ENCODE data around the gene TMF1. TPM values are rescaled to one million over a fixed set of nuclear protein-coding genes. Genes with fewer than 3 reads are reported as not detected.
A peak's percentile ranks its signal among the peaks of the same experiment; 100 is the strongest.

The TMF1 gene
- total RNA-seq, 1 donor from 2014 or later = 24.4 TPM

DNA sequence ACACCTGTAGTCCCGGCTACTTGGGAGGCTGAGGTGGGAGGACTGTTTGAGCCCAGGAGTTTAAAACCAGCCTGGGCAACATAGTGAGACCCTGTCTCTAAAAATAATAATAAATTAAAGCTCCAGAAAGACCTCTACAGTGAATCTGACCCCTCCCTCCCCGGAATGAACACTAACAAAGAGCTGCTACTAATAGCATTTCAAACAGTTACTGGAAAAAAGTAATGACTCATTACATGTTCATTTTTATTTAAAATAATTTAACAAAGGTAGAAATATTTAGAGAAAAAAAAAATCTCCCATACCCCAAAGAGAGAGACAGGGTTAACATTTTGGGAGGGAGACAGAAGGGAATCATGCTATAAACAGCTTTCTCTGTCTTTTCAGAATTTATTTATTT lies 30.2 kb upstream of the TMF1 start:
- Histone ChIP-seq H3K79me2 (ENCODE audit: low read depth) (peaks cover 43% of the 10 kb centered on the region), H3K36me3 (no peaks in the 10 kb centered on the region), H3F3A (ENCODE audit: low read depth) (peaks cover 6% of the 10 kb centered on the region), H4K20me1 (ENCODE audit: low read depth) (peaks cover 6% of the 10 kb centered on the region), H3K4me3 (no peak overlapping the region), H3K4me1 (peaks cover 18% of the 10 kb centered on the region), H3K27ac (no peak overlapping the region), H3K27me3 (no peaks in the 10 kb centered on the region), H3K9ac (no peak overlapping the region), H2AFZ (replicated peaks) (no peak overlapping the region), H3K4me2 (no peak overlapping the region), H3K9me3 (ENCODE audit: low read depth) (no peaks in the 10 kb centered on the region)
- peaks cover 4% of the 10 kb centered on the region for H3K27me3 Mint-ChIP-seq (ENCODE audit: insufficient read depth, low read depth)
- H3K9me3 Mint-ChIP-seq = no peaks in the 10 kb centered on the region
- TF ChIP-seq, protein P1, sequence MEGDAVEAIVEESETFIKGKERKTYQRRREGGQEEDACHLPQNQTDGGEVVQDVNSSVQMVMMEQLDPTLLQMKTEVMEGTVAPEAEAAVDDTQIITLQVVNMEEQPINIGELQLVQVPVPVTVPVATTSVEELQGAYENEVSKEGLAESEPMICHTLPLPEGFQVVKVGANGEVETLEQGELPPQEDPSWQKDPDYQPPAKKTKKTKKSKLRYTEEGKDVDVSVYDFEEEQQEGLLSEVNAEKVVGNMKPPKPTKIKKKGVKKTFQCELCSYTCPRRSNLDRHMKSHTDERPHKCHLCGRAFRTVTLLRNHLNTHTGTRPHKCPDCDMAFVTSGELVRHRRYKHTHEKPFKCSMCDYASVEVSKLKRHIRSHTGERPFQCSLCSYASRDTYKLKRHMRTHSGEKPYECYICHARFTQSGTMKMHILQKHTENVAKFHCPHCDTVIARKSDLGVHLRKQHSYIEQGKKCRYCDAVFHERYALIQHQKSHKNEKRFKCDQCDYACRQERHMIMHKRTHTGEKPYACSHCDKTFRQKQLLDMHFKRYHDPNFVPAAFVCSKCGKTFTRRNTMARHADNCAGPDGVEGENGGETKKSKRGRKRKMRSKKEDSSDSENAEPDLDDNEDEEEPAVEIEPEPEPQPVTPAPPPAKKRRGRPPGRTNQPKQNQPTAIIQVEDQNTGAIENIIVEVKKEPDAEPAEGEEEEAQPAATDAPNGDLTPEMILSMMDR (IDR thresholded peaks at IDR 0.05) = no peak
- TF ChIP-seq EZH2 (IDR thresholded peaks at IDR 0.05) = no peak
- no peak for TF ChIP-seq EZH2phosphoT487 (IDR thresholded peaks at IDR 0.05)
- no peak overlapping the region for H3K27ac Mint-ChIP-seq
- no peak for DNase-seq (ENCODE audit: low spot score)
- H3K4me1 Mint-ChIP-seq = peaks cover 67% of the 10 kb centered on the region
- no peaks in the 10 kb centered on the region for H3K36me3 Mint-ChIP-seq
- no peak overlapping the region for H3K4me3 Mint-ChIP-seq

DNA sequence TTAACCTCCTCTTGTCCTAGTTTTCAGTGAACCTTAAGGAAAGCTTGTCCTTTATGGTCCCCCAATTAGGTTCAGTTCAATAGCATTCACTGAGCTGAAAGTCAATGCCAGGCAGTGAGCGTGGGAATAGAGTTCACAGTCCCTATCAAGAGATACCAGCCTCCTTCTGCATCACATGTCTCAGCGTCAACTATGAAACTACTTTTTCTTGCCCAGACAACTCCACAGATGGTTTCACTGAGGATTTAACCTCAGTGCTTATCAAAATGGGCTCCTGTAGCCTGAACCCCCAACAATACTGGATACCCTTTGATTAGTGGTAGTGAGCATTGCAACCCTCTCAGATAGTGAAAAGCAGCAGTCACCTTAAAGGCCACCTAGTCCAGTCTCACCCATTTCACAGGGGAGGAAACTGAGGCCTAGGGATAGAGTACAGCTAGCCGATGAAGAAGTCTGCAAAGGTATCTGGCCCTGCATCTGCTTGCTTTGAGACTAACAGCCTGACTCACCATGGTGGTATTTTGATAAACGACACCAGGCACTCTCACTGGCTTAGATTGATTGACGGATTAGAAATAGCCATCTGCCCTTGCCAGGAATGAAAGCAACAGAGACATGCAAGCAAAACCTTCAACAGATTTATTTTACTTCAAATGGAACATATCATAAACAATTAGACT lies 29.6 kb upstream of the TMF1 start:
- Histone ChIP-seq H3K27me3 (no peaks in the 10 kb centered on the region), H3K79me2 (ENCODE audit: low read depth) (peaks cover 45% of the 10 kb centered on the region), H3K36me3 (no peaks in the 10 kb centered on the region), H3K4me1 (peaks cover 18% of the 10 kb centered on the region), H4K20me1 (ENCODE audit: low read depth) (peaks cover 6% of the 10 kb centered on the region), H3K27ac (no peak overlapping the region), H3K4me2 (no peak overlapping the region), H3K9ac (no peak overlapping the region), H3K4me3 (no peak overlapping the region), H2AFZ (replicated peaks) (no peak overlapping the region), H3K9me3 (ENCODE audit: low read depth) (no peaks in the 10 kb centered on the region), H3F3A (ENCODE audit: low read depth) (peaks cover 6% of the 10 kb centered on the region)
- H3K27me3 Mint-ChIP-seq (ENCODE audit: insufficient read depth, low read depth) = peaks cover 4% of the 10 kb centered on the region
- TF ChIP-seq EZH2 (IDR thresholded peaks at IDR 0.05) (no peak), EZH2phosphoT487 (IDR thresholded peaks at IDR 0.05) (no peak)
- TF ChIP-seq, protein P1 (IDR thresholded peaks at IDR 0.05) = no peak
- peaks cover 4% of the 10 kb centered on the region for H3K36me3 Mint-ChIP-seq
- no peak for DNase-seq (ENCODE audit: low spot score)
- H3K9me3 Mint-ChIP-seq = no peaks in the 10 kb centered on the region
- peak overlapping the region; percentile 63 for H3K4me3 Mint-ChIP-seq
- peaks cover 67% of the 10 kb centered on the region for H3K4me1 Mint-ChIP-seq
- peak overlapping the region; percentile 64 for H3K27ac Mint-ChIP-seq

DNA sequence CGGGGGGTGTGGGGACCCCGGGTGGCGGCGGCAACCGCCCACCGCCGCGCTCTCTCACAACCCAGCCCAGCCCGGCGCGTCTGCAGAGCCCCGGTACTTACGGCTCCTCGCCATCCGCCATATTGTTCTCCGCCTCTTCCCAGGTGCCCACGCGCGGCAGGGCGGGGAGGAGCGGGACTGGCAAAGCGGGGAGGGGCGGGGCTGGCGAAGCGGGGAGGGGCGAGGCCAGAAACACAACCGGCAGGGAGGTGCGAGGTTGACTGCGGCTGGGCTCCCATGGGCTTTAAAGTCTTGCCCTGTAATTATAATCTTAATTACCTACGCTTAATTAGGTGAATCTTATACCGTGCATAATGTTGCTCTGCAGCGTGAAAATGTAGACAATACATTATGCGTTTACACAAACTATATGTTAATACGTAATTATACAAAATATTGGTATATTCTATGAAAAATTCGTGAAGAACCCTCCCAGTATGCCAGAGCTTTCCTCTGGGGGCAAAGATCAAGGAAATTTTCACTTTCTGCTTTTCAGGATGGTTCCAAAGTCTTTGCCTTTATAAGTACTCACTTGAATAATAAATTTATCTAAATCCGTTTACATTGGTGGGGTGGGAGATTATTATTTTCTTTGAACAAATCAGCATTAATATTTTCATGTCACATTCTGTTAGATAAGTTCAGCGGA lies 28.2 kb upstream of the TMF1 start, which contains the start of gene UBA3:
TSS of gene UBA3 (minus strand) at position 133 of the 688 bp plus-strand sequence. CDS start at position 121, 12 bp downstream.
- H3K36me3 Mint-ChIP-seq = peaks cover 5% of the 10 kb centered on the region
- H3K79me2 ChIP-seq (ENCODE audit: low read depth) = peaks cover 52% of the 10 kb centered on the region
- peak within 1 kb of the TSS; percentile 57 for H3K27ac Mint-ChIP-seq
- H3K4me3 Mint-ChIP-seq = peak within 1 kb of the TSS; percentile 87
- H3K27me3 ChIP-seq = no peaks in the 10 kb centered on the region
- H3K27me3 Mint-ChIP-seq (ENCODE audit: insufficient read depth, low read depth) = peaks cover 4% of the 10 kb centered on the region
- no peaks in the 10 kb centered on the region for H3F3A ChIP-seq (ENCODE audit: low read depth)
- no peaks in the 10 kb centered on the region for H3K9me3 Mint-ChIP-seq
- H3K4me2 ChIP-seq = peak within 1 kb of the TSS; percentile 95
- peaks cover 58% of the 10 kb centered on the region for H3K4me1 Mint-ChIP-seq
- peaks cover 10% of the 10 kb centered on the region for H3K4me1 ChIP-seq
- H3K27ac ChIP-seq = peak within 1 kb of the TSS; percentile 66
- H4K20me1 ChIP-seq (ENCODE audit: low read depth) = peaks cover 6% of the 10 kb centered on the region
- H2AFZ ChIP-seq (replicated peaks) = peak within 1 kb of the TSS; percentile 69
- TF ChIP-seq, protein P1 (IDR thresholded peaks at IDR 0.05) = no peak
- TF ChIP-seq EZH2phosphoT487 (IDR thresholded peaks at IDR 0.05) (no peak), EZH2 (IDR thresholded peaks at IDR 0.05) (no peak)
- H3K4me3 ChIP-seq = peak within 1 kb of the TSS; percentile 90
- H3K9me3 ChIP-seq (ENCODE audit: low read depth) = no peaks in the 10 kb centered on the region
- no peaks in the 10 kb centered on the region for H3K36me3 ChIP-seq
- peak; percentile 95 for DNase-seq (ENCODE audit: low spot score)
- peak within 1 kb of the TSS; percentile 93 for H3K9ac ChIP-seq
